8988T (cell line): ENCODE data around the gene RANBP3L.
"Not testable (repeated sequence)": the region's sequence is repeated elsewhere in the genome, so short reads cannot be mapped to it uniquely, and the experiment has no call there.

Experiments used
- DNase-seq: peaks from one replicate; pipeline ENCODE4 v3.0.0; 2011

Gene RANBP3L

DNA sequence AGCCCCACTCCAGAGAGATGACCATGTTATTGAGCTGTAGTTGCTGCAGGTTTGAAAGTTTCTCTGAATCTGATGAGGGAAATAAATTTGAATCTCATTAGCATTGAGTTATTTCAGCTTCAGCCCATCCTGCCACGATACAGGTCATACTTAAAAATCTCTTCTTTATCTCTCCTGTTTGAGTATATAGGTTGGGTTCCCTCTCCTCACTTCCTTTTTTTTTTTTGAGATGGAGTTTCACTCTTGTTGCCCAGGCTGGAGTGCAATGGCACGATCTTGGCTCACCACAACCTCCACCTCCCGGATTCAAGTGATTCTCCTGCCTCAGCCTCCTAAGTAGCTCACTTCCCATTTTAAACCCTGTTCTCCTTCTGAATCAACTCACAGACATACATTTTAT, 17.9 kb downstream of the RANBP3L start:
- not testable (repeated sequence) for DNase-seq

DNA sequence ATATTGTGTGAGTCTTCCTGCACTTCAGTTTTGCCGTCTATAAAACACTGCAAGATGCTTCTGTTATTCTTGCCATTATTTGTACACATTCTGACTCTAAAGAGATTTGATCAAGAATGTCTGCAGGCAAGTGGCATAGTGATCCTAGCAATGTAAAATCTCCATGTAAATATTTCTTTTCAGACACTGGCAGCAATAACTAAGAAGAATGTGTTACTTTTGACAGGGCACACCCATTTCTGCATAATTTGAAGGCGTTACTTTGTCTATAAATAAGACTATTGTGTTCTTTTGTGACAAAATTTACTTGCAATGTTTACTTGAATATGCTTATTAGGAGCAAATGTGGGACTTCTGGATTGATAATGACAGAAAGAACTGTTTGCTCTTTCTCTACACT, 20.1 kb downstream of the RANBP3L start:
- DNase-seq, result no peak

DNA sequence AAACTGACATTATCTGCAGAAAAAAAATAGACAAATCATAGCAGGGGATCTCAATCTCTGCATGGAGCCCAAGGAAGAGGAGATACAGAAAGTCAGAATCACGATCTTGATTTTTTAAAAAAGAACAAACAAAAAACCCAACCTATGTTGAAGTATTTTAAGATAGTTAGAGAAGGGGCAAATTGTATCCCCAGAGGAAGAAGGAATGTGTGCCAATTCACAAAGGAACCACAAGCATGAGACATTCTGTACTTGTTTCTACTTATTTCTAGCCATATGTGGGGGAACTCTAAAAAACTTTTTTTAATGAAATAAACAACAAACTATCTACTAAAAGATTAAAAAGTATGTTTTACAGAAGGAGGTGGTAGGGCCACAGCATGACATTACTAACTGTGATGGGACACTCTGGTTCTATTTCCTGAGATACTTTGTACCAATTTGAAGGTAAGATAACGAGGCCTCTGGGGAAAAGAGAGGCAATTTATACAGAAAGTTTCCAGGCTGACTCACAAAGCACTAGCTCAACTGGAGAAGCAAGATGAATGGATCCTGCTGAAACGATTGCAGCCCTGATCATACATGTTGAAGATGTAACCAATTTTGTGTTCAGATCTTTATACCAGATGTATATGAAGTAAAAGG, 22.5 kb downstream of the RANBP3L start:
- no peak for DNase-seq

DNA sequence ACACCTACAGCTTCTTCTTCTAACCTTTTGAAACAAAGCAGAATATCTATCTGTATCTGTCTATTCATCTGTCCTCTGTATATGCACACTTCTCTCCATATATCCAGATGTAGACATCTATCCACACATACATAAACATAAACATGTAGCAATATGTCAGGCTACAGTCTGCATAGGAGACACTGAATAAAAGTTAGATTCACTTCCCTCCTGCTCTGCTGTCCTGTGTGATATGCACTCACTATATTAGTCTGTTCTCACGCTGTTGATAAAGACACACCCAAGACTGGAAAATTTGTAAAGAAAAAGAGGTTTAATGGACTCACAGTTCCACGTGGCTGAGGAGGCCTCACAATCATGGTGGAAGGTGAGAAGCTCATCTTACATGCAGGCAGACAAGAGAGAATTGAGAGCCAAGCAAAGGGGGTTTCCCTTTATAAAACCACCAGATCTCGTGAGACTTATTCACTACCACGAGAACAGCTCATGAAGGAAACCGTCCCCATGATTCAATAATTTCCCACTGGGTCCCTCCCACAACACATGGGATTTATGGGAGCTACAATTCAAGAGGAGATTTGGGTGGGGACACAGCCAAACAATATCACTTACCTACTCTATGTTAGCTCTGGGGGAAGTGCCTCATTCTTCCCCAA, 24.1 kb downstream of the RANBP3L start:
- DNase-seq, result no peak

DNA sequence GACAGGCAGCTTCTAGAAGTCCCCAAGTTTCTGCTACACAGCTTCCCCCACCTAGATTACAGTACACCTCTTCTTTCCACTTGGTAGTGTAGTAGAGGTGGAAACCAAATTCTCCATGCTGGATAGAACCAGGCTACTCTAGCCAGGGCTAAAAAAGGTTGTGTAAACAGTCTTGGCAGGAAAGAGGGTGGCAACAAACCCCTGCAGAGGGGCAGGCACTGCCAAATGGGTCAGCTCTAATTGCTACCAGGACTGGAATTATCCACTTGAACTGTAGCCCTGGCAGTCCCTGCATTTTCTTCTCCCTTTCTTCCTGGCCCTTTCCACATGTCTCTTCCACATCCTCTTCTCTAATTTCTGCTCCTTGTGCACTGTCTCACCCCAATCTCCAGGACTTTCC, 24.8 kb downstream of the RANBP3L start:
- DNase-seq, result no peak

GRCh38 chr5:36273809-36274526, 27.7 kb downstream of the RANBP3L start:
- DNase-seq, result no peak

DNA sequence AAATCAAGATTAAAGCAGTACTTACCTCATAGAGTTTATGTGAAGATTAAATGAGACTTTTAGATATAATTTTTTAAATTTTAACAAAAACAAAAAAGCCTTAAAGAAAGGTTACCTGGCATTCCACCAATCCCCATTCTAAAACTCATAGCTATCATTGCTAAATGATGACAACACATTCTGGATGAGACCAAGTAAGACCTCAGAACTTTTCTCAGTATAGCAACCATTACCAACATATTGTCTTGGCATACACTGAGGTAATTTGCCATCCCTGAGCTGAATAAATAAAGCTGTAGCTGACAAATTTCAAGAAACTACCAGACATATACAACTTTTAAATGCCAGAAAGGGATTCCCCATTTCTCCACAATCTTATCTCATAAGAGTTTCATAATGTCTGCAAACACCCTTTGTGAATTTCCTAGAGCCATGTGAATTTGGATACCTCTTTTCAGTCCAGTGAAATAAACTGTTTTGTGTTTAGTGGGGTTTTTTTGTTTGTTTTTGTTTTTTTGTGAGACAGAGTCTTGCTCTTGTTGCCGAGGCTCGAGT, 29.5 kb downstream of the RANBP3L start:
- no peak for DNase-seq

GRCh38 chr5:36270876-36271575, 30.7 kb downstream of the RANBP3L start:
- no peak for DNase-seq

DNA sequence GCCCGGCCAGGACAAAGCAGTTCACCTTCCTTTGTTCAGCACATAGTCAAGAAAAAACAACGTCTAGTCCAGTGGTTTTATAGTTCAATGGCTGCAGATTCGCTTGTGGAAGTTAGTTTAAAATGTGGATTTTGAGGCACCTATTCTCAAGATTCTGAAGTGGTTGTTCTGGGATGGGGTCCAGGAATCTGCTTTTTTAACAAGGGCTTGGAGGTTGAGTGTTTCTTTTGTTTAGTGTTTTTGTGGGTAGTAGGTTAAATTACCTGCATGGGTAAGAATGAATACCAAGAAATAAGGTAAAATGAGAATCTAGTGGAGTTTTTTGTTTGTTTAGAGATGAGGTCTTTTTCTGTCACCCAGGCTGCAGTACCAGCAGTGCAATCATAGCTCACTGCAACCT, 31.5 kb downstream of the RANBP3L start:
- DNase-seq, result no peak

GRCh38 chr5:36269478-36269877, 32.2 kb downstream of the RANBP3L start:
- DNase-seq, result no peak

DNA sequence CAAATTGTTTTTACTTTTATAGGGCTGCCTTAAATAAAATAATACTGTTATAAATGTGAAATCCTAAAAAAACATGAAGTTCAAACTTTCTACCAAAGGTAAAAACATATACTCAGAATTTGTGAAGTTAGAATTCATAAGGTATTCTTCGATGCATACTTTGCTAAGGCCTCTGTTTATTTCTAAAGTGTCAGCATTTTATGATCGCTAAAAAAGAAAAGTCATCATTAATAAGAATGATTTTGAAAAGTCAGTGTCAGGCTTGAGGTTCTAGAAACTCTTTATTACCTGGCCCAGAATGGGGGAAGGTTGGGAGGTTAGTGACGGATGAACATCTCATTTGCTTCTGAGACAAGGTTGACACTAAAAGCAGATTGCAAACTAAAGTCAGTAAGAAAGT, 33.8 kb downstream of the RANBP3L start:
- no peak for DNase-seq

DNA sequence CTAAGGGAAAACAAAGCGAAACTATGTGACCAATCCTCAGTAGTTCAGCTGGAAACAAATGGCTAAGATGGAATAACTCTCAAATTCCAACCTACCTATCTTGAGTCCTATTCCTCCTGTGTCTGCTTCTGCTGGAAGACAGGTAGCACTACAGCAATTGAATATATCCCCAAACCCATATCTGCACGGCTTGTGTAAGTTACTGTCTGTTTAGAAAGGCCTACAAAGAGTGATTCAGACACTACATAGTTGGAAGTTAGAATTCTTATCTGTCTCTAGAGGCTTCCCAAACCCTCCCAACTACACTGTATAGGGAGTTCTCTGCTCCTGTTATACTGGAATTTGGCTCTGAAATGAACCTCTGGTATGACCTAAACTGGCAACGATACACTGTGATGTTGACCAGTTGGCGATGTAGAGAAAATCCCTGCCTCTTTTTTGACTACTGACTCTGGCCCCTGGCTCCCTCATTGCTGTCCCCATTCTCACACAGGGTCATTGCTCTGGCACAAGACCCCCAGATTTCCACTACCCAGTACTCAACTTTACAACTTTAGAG, 37.4 kb downstream of the RANBP3L start:
- DNase-seq, result no peak

- DNase-seq, result no peak
Measured at GRCh38 chr5:36261186-36261585, 40.5 kb downstream of the RANBP3L start.

- DNase-seq, result no peak
Measured at GRCh38 chr5:36253575-36253974, 48.1 kb downstream of the RANBP3L start.

DNA sequence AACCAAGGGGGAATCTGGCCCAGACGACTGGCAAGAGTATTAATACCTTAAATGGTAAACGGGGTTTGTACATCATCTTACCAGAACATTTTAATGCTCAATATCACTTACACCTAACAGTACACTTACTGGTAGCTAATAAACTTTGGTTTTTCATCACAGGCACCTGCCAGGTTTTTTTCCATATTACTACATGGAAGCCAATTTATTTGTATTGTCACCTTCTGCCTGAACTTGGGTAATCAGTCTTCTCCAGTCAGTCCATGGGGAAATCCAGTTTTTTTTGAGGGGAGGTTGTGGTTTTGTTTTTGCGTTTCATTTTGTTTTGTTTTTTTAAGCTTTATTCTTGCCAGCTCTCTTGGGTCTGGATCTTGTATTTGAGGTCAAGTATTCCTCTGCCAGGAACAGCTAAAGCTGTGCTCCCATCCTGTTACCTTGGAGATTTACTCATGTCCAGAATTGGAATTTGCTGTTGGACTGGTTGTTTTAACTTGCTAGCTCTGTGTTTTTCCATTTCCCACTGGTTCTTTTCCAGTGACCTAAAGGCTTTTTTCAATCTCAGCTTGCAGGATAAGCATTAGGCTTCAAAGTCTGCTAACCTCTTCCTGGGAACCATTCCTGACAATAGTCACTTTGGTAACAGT, 48.9 kb downstream of the RANBP3L start:
- no peak for DNase-seq

DNA sequence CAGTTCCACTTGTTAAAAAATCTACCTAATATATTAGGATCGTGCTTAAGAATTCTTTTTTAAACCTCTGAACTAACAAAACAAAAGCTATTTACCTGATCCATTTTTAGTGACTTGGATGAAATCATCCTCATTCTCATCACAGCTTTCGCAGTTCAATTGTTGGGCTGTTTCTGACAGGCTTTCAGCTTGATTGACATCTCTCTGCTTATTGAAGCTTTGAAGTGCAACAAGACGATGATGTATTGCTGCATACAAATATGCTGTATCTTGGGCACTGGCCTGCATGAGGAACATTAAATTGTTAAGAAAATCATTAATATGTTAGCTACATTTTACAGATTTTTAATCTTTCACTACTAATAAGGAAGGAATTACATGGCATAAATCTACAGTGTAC, 50.5 kb downstream of the RANBP3L start:
- no peak for DNase-seq

DNA sequence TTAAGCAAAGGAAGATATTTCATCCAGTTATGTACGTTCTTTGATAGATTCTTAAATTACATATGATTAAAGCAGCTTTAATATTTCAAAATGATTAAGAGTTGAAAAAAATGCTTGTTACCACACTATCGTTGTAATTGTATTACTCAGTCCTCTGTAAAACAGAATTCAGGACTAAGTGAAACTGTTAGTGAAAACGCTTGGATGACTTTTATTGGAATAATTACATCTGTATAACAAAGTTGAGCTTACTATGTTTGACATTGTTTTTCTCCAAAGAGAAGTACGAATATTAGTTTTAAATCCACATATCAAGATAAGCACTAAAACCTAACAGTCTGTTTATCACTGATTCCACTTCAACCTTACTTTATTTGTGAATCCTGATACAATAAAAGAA, 51.3 kb downstream of the RANBP3L start:
- no peak for DNase-seq

GRCh38 chr5:36246036-36246800, 55.5 kb downstream of the RANBP3L start:
- no peak for DNase-seq

GRCh38 chr5:36244076-36244475, 57.6 kb downstream of the RANBP3L start:
- DNase-seq, result no peak

DNA sequence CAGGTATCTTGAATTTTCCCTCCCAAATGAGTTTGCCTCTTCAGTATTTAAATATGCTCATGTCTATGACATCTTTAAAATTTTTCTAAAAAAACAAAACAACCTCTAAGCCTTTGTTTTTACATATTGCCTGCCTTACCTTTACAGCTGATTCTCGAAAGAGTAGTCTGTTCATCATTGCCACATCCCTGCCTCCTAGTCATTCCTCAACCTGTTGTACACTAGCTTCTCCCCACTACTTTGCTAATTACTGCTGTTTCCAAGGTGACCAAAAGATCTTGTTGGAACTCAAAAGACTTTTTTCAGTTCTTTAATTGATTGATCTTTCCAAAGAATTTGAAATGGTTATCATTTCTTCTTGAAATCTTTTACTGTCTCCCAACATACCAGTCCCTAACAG, 58.0 kb downstream of the RANBP3L start:
- DNase-seq, result no peak
